ENCODE measurements around the gene PITPNM1. TPM values are rescaled to one million over a fixed set of nuclear protein-coding genes. Genes with fewer than 3 reads are reported as not detected.
A peak's percentile ranks its signal among the peaks of the same experiment; 100 is the strongest.
"Not testable (repeated sequence)": the region's sequence is repeated elsewhere in the genome, so short reads cannot be mapped to it uniquely, and the experiment has no call there.

PITPNM1 gene
- total RNA-seq (100 to 1,000 TPM in 4 of 5 donors, 10 to 100 TPM in 1; 74.2 to 167 (median 149) TPM), total RNA-seq (21.3 to 172 (median 124) reads per million in 29 experiments)
- total RNA-seq (2013), result 49.9 TPM

GRCh38 chr11:67504950-67505581 is at the start of gene PITPNM1:
PITPNM1 (minus strand) TSS chr11:67505363; CDS start chr11:67504180, 1,183 bp downstream.
- H3K27ac Mint-ChIP-seq, result peak within 1 kb of the TSS; percentile 94 to 95
- Histone ChIP-seq H3K9me3 (no peaks in the 10 kb centered on the region), H3K27me3 (replicated peaks in 1 of 2; ENCODE audit: control insufficient read depth in 2 of 2, extremely low read depth in 1 of 2, insufficient read depth in 2 of 2, low read length in 1 of 2) (no peaks in the 10 kb centered on the region), H3K4me1 (ENCODE audit: control insufficient read depth in 1 of 2, extremely low read depth in 1 of 2, insufficient read depth in 2 of 2, low read length in 2 of 2) (peaks cover 12 to 67% of the 10 kb centered on the region in 2 experiments), H3K27ac (ENCODE audit: low read length) (peak within 1 kb of the TSS; percentile 92), H3K36me3 (ENCODE audit: control insufficient read depth in 2 of 2, extremely low read depth in 1 of 2, insufficient read depth in 1 of 2, low read length in 1 of 2) (peaks cover 4 to 40% of the 10 kb centered on the region in 2 donors), H3K4me3 (ENCODE audit: control insufficient read depth in 1 of 2, extremely low read depth in 1 of 2, low read length in 1 of 2) (peak within 1 kb of the TSS; percentile 92 to 97)
- ChIA-PET POLR2A (no interaction called here), CTCF (interaction anchor here in 1 of 2 donors (0.6 to 0.7 kb wide), 3 partner anchors 22 to 672 kb away, joined by 3 to 4 read pairs (median 3); partner anchors contain the start of genes AIP and PTPRCAP)
- peak within 1 kb of the TSS; percentile 89 to 94 (median 89) for H3K4me3 Mint-ChIP-seq
- 0% methylated on average over 39 of the region's 58 CpGs for WGBS (ENCODE audit: insufficient coverage)
- H3K27me3 Mint-ChIP-seq, result no peaks in the 10 kb centered on the region
- peaks cover 17% of the 10 kb centered on the region for H3K36me3 Mint-ChIP-seq
- DNase-seq (peak in 31 of 35 experiments; percentile 32 to 81 (median 55)), ATAC-seq (replicated peaks in 1 of 4) (peak in 3 of 4 experiments; percentile 15 to 28 (median 21))
- H3K4me1 Mint-ChIP-seq, result peaks cover 48 to 58% (median 52%) of the 10 kb centered on the region in 3 donors
- H3K9me3 Mint-ChIP-seq, result no peaks in the 10 kb centered on the region

DNA sequence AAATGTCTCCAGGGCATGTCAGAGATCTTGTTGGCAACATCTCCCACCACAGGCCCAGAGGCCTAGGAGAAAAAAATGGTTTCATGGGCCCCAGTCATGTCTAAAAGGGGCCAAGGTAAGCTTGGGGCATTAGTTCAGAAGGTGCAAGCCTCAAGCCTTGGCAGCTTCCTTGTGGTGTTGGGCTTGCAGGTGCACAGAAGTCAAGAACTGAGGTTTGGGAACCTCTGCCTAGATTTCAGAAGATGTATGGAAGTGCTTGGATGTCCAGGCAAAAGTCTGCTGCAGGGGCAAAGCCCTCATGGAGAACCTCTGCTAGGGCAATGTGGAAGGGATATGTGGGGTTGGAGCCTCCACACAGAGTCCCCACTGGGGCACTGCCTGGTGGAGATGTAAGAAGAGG is 46.5 kb upstream of the PITPNM1 start:
- POLR2A ChIA-PET; H3K9me3 ChIP-seq; H3K27me3 Mint-ChIP-seq; H3K4me1 ChIP-seq (ENCODE audit: control insufficient read depth in 1 of 2, extremely low read depth in 1 of 2, insufficient read depth in 2 of 2, low read length in 2 of 2); H3K4me1 Mint-ChIP-seq; H3K4me3 Mint-ChIP-seq; CTCF ChIA-PET; H3K4me3 ChIP-seq (ENCODE audit: control insufficient read depth in 1 of 2, extremely low read depth in 1 of 2, low read length in 1 of 2); H3K27me3 ChIP-seq (replicated peaks in 1 of 2; ENCODE audit: control insufficient read depth in 2 of 2, extremely low read depth in 1 of 2, insufficient read depth in 2 of 2, low read length in 1 of 2); ATAC-seq (replicated peaks in 1 of 4); H3K9me3 Mint-ChIP-seq; H3K27ac ChIP-seq (ENCODE audit: low read length); H3K36me3 Mint-ChIP-seq; DNase-seq; H3K36me3 ChIP-seq (ENCODE audit: control insufficient read depth in 2 of 2, extremely low read depth in 1 of 2, insufficient read depth in 1 of 2, low read length in 1 of 2); H3K27ac Mint-ChIP-seq: not testable (repeated sequence)

DNA sequence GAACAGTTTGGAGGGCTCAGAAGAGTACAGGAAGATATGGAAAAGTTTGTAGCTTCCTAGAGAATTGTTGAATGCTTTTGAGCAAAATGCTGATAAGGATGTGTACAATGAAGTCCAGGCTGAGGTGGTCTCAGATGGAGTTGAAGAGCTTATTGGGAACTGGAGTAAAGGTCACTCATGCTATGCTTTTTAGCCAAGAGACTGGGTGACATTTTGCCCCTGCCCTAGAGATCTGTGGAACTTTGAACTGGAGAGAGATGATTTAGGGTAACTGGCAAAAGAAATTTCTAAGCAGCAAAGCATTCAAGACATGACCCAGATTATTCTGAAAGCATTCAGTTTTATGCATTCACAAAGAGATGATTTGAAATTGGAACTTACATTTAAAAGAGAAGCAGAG is 46.0 kb upstream of the PITPNM1 start:
- H3K27me3 ChIP-seq (replicated peaks in 1 of 2; ENCODE audit: control insufficient read depth in 2 of 2, extremely low read depth in 1 of 2, insufficient read depth in 2 of 2, low read length in 1 of 2), result peaks cover 0 to 3% of the 10 kb centered on the region in 2 experiments
- ChIA-PET CTCF (no interaction called here), POLR2A (no interaction called here)
- Mint-ChIP-seq H3K9me3 (peaks cover 0 to 5% (median 0%) of the 10 kb centered on the region in 3 donors), H3K27ac (no peak overlapping the region), H3K36me3 (no peaks in the 10 kb centered on the region), H3K4me3 (no peak overlapping the region), H3K4me1 (no peaks in the 10 kb centered on the region), H3K27me3 (peaks cover 0 to 3% of the 10 kb centered on the region in 2 donors)
- H3K4me1 ChIP-seq (ENCODE audit: control insufficient read depth in 1 of 2, extremely low read depth in 1 of 2, insufficient read depth in 2 of 2, low read length in 2 of 2), result no peaks in the 10 kb centered on the region
- H3K9me3 ChIP-seq, result no peaks in the 10 kb centered on the region
- no peaks in the 10 kb centered on the region for H3K36me3 ChIP-seq (ENCODE audit: control insufficient read depth in 2 of 2, extremely low read depth in 1 of 2, insufficient read depth in 1 of 2, low read length in 1 of 2)
- DNase-seq (no peak), ATAC-seq (replicated peaks in 1 of 4) (no peak)
- H3K4me3 ChIP-seq (ENCODE audit: control insufficient read depth in 1 of 2, extremely low read depth in 1 of 2, low read length in 1 of 2), result no peak overlapping the region
- no peak overlapping the region for H3K27ac ChIP-seq (ENCODE audit: low read length)

- POLR2A ChIA-PET, result no interaction called here
- H3K27ac Mint-ChIP-seq, result no peak overlapping the region
- 76% methylated on average over 6 of the region's 9 CpGs for WGBS (ENCODE audit: insufficient coverage)
These were observed 43.5 kb upstream of the PITPNM1 start for GRCh38 chr11:67548555-67549110.

DNA sequence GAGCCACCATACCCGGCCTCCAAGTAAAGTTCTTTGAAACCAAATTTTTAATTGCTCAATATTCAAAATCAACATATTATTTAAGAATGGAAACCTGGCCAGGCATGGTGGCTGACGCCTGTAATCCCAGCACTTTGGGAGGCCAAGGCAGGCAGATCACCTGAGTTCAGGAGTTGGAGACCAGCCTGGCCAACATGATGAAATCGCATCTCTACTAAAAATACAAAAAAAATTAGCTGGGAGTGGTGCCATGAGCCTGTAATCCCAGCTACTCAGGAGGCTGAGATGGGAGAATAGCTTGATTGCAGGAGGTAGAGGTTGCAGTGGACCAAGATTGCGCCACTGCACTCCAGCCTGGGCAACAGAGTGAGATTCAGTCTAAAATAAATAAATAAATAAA is 42.9 kb upstream of the PITPNM1 start:
- H3K9me3 ChIP-seq; H3K4me1 ChIP-seq (ENCODE audit: control insufficient read depth in 1 of 2, extremely low read depth in 1 of 2, insufficient read depth in 2 of 2, low read length in 2 of 2); ATAC-seq (replicated peaks in 1 of 4); H3K4me1 Mint-ChIP-seq; H3K27me3 Mint-ChIP-seq; H3K27me3 ChIP-seq (replicated peaks in 1 of 2; ENCODE audit: control insufficient read depth in 2 of 2, extremely low read depth in 1 of 2, insufficient read depth in 2 of 2, low read length in 1 of 2); POLR2A ChIA-PET; H3K27ac Mint-ChIP-seq; DNase-seq; H3K36me3 Mint-ChIP-seq; H3K27ac ChIP-seq (ENCODE audit: low read length); H3K4me3 ChIP-seq (ENCODE audit: control insufficient read depth in 1 of 2, extremely low read depth in 1 of 2, low read length in 1 of 2); H3K4me3 Mint-ChIP-seq; H3K9me3 Mint-ChIP-seq; H3K36me3 ChIP-seq (ENCODE audit: control insufficient read depth in 2 of 2, extremely low read depth in 1 of 2, insufficient read depth in 1 of 2, low read length in 1 of 2): not testable (repeated sequence)
- CTCF ChIA-PET, result interaction anchor here in 1 of 2 donors (0.7 kb wide), 1 partner anchor 12 kb away, joined by 4 read pairs; no protein-coding TSS in a partner anchor
- no CpG with 5 or more reads among the region's 4 CpGs for WGBS (ENCODE audit: insufficient coverage)

More at GRCh38 chr11:67548555-67549110, 43.5 kb upstream of the PITPNM1 start:
- CTCF ChIA-PET, result no interaction called here
- ATAC-seq (replicated peaks in 1 of 4), result no peak
- no peak overlapping the region for H3K27ac ChIP-seq (ENCODE audit: low read length)
- no peak for DNase-seq
- Mint-ChIP-seq H3K4me3 (no peak overlapping the region), H3K27me3 (peaks cover 0 to 3% of the 10 kb centered on the region in 2 donors), H3K36me3 (no peaks in the 10 kb centered on the region), H3K4me1 (no peaks in the 10 kb centered on the region), H3K9me3 (peaks cover 0 to 5% (median 0%) of the 10 kb centered on the region in 3 donors)
- H3K9me3 ChIP-seq, result no peaks in the 10 kb centered on the region
- H3K27me3 ChIP-seq (replicated peaks in 1 of 2; ENCODE audit: control insufficient read depth in 2 of 2, extremely low read depth in 1 of 2, insufficient read depth in 2 of 2, low read length in 1 of 2), result peaks cover 0 to 3% of the 10 kb centered on the region in 2 experiments
- H3K4me3 ChIP-seq (ENCODE audit: control insufficient read depth in 1 of 2, extremely low read depth in 1 of 2, low read length in 1 of 2), result no peak overlapping the region
- H3K36me3 ChIP-seq (ENCODE audit: control insufficient read depth in 2 of 2, extremely low read depth in 1 of 2, insufficient read depth in 1 of 2, low read length in 1 of 2), result no peaks in the 10 kb centered on the region
- no peaks in the 10 kb centered on the region for H3K4me1 ChIP-seq (ENCODE audit: control insufficient read depth in 1 of 2, extremely low read depth in 1 of 2, insufficient read depth in 2 of 2, low read length in 2 of 2)

- DNase-seq, result no peak
- Mint-ChIP-seq H3K27me3 (peaks cover 0 to 3% of the 10 kb centered on the region in 2 donors), H3K4me1 (no peaks in the 10 kb centered on the region), H3K9me3 (no peaks in the 10 kb centered on the region), H3K36me3 (no peaks in the 10 kb centered on the region), H3K4me3 (no peak overlapping the region), H3K27ac (no peak overlapping the region)
- Histone ChIP-seq H3K4me1 (ENCODE audit: control insufficient read depth in 1 of 2, extremely low read depth in 1 of 2, insufficient read depth in 2 of 2, low read length in 2 of 2) (no peaks in the 10 kb centered on the region), H3K27me3 (replicated peaks in 1 of 2; ENCODE audit: control insufficient read depth in 2 of 2, extremely low read depth in 1 of 2, insufficient read depth in 2 of 2, low read length in 1 of 2) (peaks cover 0 to 11% of the 10 kb centered on the region in 2 experiments), H3K9me3 (no peaks in the 10 kb centered on the region), H3K4me3 (ENCODE audit: control insufficient read depth in 1 of 2, extremely low read depth in 1 of 2, low read length in 1 of 2) (no peak overlapping the region), H3K27ac (ENCODE audit: low read length) (no peak overlapping the region), H3K36me3 (ENCODE audit: control insufficient read depth in 2 of 2, extremely low read depth in 1 of 2, insufficient read depth in 1 of 2, low read length in 1 of 2) (no peaks in the 10 kb centered on the region)
- ChIA-PET POLR2A (interaction anchor here in 1 of 2 donors (0.6 kb wide), 1 partner anchor 15 kb away, joined by 3 read pairs; no protein-coding TSS in a partner anchor), CTCF (no interaction called here)
- WGBS (ENCODE audit: insufficient coverage), result 85% methylated on average over 5 of the region's 8 CpGs
- ATAC-seq (replicated peaks in 1 of 4), result no peak
These were observed 40.1 kb upstream of the PITPNM1 start for GRCh38 chr11:67545280-67545679.
